Activated naive CD8-positive, alpha-beta T cell treated with anti-CD3 and anti-CD28 coated beads, Interleukin-2, amount 50 U/mL, for 16 hours (primary cell): ENCODE results near the gene B3GALT6.
"Not testable (repeated sequence)": the region's sequence is repeated elsewhere in the genome, so short reads cannot be mapped to it uniquely, and the experiment has no call there.

Source experiments
- DNase-seq: peaks from one replicate; pipeline ENCODE4 v3.0.0-alpha.2; 2020; ENCODE audit warnings: low read depth, low spot score

B3GALT6 gene

DNA sequence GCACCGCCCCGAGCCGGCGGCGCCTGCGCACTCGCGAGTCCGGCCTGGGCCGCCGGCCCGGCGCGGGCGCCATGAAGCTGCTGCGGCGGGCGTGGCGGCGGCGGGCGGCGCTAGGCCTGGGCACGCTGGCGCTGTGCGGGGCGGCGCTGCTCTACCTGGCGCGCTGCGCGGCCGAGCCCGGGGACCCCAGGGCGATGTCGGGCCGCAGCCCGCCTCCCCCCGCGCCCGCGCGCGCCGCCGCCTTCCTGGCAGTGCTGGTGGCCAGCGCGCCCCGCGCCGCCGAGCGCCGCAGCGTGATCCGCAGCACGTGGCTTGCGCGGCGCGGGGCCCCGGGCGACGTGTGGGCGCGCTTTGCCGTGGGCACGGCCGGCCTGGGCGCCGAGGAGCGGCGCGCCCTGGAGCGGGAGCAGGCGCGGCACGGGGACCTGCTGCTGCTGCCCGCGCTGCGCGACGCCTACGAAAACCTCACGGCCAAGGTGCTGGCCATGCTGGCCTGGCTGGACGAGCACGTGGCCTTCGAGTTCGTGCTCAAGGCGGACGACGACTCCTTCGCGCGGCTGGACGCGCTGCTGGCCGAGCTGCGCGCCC lies at the start of gene B3GALT6:
TSS of gene B3GALT6 (plus strand) at position 30 of the 588 bp plus-strand sequence. CDS start at position 72, 42 bp downstream.
- DNase-seq = no peak

DNA sequence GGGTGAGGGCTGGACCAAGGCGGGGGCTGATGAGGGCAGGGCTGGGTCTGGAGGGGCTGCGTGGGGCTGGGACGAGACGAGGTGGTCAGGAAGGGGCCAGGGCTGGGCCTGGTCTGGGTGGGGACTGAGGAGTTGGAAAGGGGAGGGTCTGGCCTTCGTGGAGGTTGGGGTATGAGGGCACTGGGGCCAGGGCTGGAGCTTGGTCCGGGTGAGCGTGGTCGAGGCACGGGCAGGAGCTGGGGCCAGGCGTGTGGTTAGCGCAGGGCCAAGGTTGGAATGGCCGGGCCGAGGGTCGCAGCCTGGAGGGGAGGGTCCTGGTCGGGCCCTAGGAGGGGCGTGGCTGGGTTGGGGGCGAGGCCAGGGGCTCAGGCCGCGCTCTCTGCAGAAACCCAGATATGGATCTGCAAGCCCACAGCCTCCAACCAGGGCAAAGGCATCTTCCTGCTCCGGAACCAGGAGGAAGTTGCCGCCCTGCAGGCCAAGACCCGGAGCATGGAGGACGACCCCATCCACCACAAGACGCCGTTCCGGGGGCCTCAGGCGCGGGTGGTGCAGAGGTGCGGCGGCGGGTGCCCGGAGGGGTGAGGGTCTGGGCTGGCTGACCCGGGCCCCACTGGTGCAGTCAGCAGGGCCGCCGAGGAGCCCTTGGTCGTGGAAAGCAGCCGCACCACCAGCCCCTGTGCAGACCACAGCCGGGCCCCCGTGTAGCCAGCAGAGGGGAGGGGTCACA lies 49.4 kb upstream of the B3GALT6 start:
- DNase-seq = no peak

GRCh38 chr1:1183221-1183747 lies 48.8 kb upstream of the B3GALT6 start:
- DNase-seq = no peak

DNA sequence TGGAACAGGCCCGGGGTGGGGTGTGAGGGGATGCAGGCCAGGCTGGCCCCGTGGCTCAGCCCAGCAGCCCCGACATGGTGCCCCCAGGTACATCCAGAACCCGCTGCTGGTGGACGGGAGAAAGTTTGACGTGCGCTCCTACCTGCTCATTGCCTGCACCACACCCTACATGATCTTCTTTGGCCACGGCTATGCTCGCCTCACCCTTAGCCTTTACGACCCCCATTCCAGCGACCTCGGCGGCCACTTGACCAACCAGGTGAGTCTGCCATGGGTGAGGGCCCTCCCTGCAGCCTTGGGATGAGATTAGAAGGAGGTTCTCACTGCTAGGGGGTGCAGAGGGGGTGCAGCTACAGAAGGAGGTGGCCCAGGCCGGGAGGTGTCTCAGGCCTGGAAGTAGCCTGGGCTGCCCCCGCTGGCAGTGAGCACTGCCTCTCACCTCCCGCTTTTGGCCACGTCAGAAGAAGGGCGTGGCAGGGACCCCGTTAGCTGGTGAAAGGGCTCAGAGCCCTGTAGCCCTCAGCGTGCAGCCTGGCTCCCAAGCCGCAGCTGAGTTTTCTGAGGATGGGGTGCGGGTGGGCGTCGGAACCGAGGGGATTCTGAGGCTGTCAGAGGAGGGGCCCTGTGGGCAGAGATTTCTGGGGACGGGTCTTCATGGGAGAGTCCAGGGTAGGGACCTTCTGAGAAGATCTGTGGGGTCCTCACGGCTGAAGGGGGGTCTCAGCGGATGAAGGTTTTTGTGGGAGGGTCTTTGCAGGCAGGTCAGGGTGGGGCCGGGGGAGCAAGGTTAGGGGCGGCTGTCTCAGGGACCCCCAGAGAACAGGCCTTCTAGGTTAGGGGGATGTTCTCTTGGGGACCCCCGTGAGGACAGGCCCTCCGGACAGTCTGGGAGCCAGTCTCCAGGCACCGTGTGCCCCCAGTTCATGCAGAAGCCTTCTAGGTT lies 47.9 kb upstream of the B3GALT6 start:
- no peak for DNase-seq

GRCh38 chr1:1185101-1185765 lies 46.8 kb upstream of the B3GALT6 start:
- no peak for DNase-seq

DNA sequence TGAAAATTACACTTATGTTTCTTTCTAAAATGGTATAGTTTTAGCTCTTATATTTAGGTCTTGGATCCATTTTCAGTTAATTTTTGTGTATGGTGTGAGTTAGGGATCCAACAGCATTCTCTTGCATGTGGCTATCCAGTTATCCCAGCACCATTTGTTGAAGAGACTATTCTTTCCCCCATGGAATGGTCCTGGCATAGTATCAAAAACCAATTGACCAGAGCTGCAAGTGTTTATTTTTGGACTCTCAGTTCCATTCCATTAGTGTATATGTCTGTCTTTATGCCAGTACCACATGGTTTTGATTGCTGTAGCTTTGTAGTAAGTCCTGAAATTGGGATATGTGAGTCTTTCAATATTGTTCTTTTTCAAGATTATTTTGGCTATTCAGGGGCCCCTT lies 44.1 kb upstream of the B3GALT6 start:
- no peak for DNase-seq

DNA sequence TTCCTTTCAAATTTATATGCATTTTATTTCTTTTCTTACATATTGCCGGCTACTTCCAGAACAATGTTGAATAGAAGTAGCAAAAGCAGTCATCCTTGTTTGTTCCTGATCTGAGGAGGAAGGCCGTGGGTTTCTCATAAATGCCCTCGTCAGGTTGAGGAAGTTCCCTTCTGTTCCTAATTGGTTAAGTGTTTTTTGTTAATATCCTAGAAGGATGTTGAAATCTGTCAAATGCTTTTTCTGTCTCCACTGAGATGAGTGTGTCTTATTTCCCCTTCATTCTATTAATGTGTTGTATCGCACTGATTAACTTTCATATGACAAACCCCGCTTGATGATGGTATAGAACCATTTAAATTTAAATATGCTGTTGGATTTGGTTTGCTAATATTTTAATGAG lies 42.9 kb upstream of the B3GALT6 start:
- no peak for DNase-seq

DNA sequence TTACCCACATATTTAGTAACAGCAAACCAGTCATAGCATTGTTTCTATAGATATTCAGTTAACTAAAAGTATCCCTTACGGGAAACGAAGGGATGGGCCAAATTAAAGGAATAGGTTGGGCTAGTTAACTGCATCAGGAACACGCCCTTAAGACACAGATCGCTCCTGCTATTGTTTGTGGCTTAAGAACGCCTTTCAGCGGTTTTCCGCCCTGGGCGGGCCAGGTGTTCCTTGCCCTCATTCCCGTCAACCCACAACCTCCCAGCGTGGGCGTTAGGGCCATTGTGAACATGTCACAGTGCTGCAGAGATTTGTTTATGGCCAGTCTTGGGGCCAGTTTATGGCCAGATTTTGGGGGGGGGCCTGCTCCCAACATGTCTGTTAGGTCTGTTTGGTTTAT lies 40.3 kb upstream of the B3GALT6 start:
- no peak for DNase-seq

- no peak for DNase-seq
Measured at GRCh38 chr1:1194723-1195122, 37.3 kb upstream of the B3GALT6 start.

DNA sequence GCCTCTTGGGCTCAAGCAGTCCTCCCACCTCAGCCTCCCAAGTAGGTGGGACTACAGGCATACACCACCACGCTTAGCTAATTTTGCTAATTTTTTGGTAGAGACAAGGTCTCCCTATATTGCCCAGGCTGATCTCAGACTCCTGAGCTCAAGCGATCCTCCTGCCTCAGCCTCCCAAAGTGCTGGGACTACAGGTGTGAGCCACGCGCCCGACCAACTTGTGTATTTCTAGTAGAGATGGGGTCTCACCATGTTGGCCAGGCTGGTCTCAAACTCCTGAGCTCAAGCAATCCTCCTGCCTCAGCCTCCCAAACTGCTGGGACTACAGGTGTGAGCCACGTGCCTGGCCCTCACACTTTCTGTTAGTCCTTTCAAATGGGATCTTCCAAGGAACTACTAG lies 36.3 kb upstream of the B3GALT6 start:
- not testable (repeated sequence) for DNase-seq

DNA sequence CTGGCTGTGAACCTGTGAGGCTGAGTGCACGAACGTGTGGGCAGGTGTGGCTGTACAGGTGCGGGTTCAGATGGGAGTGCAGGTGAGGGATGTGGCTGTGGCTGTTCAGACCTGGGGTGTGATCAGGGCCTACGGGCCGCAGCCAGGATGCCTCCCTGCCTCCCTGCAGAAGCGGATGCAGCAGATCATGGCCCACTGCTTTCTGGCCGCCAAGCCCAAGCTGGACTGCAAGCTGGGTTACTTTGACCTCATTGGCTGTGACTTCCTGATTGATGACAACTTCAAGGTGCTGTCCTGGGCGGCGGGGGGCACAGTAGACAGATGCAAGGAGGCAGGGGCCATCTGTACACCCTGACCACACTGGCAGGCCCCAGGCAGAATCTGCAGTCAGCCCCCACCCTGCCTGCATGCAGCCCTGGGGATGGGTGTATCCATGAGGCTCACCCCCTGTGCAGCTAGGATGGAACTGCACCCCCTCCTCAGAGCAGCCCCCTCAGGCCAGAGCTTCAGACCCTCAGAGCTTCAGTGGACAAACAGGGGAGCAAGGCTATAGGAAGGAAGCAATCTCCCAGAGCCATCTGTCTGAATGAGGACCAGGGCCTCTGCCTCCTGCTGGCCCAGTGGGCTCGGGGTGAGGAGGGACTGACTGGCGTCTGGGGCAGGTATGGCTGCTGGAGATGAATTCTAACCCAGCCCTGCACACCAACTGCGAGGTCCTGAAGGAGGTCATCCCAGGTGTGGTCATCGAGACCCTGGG lies 35.4 kb upstream of the B3GALT6 start:
- no peak for DNase-seq

GRCh38 chr1:1197188-1197500 lies 34.9 kb upstream of the B3GALT6 start:
- DNase-seq = no peak

GRCh38 chr1:1197551-1198422 lies 34.2 kb upstream of the B3GALT6 start:
- DNase-seq = no peak

GRCh38 chr1:1198423-1199140 lies 33.5 kb upstream of the B3GALT6 start:
- no peak for DNase-seq

- no peak for DNase-seq
Measured at GRCh38 chr1:1199141-1199960, 32.7 kb upstream of the B3GALT6 start.

- DNase-seq = no peak
Measured at GRCh38 chr1:1199961-1200875, 31.8 kb upstream of the B3GALT6 start.
